ENCODE results near the gene EPHB2.

DNA sequence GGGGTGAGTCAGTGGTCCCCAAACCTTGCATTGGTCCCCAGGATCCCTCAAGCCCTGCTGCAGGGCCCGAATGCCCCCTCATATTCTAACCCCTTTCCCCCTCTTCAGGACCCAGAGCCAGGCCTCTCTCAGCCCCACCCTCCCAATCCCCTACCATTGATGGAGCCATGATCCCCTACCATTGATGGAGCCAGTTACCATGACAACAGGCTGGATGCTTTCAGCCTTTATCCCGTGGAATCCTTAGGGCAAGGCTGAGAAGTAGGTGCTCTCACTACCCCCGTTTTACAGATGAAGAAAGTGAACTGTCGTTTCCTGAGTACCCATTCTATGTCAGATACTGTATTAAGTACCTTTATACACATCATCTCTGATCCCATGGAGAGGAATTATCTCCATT, 70.8 kb downstream of the EPHB2 start:
- TF ChIP-seq EGR1 (IDR thresholded peaks at IDR 0.05) (no peak), RAD21 (IDR thresholded peaks at IDR 0.05; ENCODE audit: low read depth) (no peak), CEBPB (IDR thresholded peaks at IDR 0.05) (no peak), TAF1 (IDR thresholded peaks at IDR 0.05; ENCODE audit: low read depth) (no peak), YY1 (IDR thresholded peaks at IDR 0.05; ENCODE audit: low read depth) (no peak), ZBTB7A (IDR thresholded peaks at IDR 0.05; ENCODE audit: low read depth) (no peak), TEAD4 (IDR thresholded peaks at IDR 0.05) (no peak), EP300 (IDR thresholded peaks at IDR 0.05; ENCODE audit: borderline replicate concordance) (no peak)
- TF ChIP-seq, protein P1, sequence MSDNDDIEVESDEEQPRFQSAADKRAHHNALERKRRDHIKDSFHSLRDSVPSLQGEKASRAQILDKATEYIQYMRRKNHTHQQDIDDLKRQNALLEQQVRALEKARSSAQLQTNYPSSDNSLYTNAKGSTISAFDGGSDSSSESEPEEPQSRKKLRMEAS (IDR thresholded peaks at IDR 0.05): no peak
- TF ChIP-seq, protein P2, sequence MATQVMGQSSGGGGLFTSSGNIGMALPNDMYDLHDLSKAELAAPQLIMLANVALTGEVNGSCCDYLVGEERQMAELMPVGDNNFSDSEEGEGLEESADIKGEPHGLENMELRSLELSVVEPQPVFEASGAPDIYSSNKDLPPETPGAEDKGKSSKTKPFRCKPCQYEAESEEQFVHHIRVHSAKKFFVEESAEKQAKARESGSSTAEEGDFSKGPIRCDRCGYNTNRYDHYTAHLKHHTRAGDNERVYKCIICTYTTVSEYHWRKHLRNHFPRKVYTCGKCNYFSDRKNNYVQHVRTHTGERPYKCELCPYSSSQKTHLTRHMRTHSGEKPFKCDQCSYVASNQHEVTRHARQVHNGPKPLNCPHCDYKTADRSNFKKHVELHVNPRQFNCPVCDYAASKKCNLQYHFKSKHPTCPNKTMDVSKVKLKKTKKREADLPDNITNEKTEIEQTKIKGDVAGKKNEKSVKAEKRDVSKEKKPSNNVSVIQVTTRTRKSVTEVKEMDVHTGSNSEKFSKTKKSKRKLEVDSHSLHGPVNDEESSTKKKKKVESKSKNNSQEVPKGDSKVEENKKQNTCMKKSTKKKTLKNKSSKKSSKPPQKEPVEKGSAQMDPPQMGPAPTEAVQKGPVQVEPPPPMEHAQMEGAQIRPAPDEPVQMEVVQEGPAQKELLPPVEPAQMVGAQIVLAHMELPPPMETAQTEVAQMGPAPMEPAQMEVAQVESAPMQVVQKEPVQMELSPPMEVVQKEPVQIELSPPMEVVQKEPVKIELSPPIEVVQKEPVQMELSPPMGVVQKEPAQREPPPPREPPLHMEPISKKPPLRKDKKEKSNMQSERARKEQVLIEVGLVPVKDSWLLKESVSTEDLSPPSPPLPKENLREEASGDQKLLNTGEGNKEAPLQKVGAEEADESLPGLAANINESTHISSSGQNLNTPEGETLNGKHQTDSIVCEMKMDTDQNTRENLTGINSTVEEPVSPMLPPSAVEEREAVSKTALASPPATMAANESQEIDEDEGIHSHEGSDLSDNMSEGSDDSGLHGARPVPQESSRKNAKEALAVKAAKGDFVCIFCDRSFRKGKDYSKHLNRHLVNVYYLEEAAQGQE (IDR thresholded peaks at IDR 0.05; ENCODE audit: low read depth): no peak
- TF ChIP-seq, protein P3, sequence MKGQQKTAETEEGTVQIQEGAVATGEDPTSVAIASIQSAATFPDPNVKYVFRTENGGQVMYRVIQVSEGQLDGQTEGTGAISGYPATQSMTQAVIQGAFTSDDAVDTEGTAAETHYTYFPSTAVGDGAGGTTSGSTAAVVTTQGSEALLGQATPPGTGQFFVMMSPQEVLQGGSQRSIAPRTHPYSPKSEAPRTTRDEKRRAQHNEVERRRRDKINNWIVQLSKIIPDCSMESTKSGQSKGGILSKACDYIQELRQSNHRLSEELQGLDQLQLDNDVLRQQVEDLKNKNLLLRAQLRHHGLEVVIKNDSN (IDR thresholded peaks at IDR 0.05): no peak

Data from Ishikawa (cell line).